Measurements from ENCODE around the gene ARHGAP26. TPM values are rescaled to one million over a fixed set of nuclear protein-coding genes. Genes with fewer than 3 reads are reported as not detected.

The ARHGAP26 gene
- total and polyA plus RNA-seq, 4 donors: 1.8 to 16.7 (median 4.1) TPM

DNA sequence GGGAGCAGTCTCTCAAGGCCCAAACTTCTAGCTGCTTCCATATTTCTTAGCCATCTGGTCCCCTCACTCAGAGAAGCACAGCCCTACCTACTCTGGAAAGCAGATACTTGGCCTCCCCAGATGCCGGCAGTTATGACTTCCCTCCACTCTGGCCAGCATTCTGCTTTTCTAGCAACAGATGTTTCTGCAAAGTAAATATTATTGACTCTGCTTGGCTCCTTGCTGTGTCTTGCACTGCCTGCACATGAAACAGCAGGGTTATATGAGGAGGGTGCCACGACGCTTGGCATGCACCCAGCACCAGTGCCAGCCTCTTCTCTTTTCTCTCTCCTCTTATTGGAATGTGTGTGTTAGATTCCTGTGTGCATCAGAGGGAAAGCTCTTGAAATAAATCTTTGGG, 99.7 kb downstream of the ARHGAP26 start:
- Histone ChIP-seq H3K4me3 (ENCODE audit: low read depth in 1 of 3, low read length in 3 of 3) (no peak overlapping the region), H3K9ac (ENCODE audit: low read depth in 1 of 2, low read length in 2 of 2) (no peak overlapping the region), H3K4me1 (ENCODE audit: control insufficient read depth in 4 of 4, insufficient read depth in 4 of 4, low read length in 3 of 4) (peaks cover 8 to 31% (median 25%) of the 10 kb centered on the region in 4 donors), H3K9me3 (ENCODE audit: control insufficient read depth in 4 of 4, low read length in 3 of 4) (no peaks in the 10 kb centered on the region), H3K27me3 (ENCODE audit: control insufficient read depth in 4 of 4, insufficient read depth in 4 of 4, low read length in 3 of 4) (no peaks in the 10 kb centered on the region), H3K27ac (ENCODE audit: low read depth in 1 of 2, low read length in 2 of 2) (no peak overlapping the region), H3K36me3 (ENCODE audit: control insufficient read depth in 4 of 4, insufficient read depth in 3 of 4, low read depth in 1 of 4, low read length in 3 of 4) (no peaks in the 10 kb centered on the region)
- TF ChIP-seq RAD21 (IDR thresholded peaks at IDR 0.05): no peak
- no peak for TF ChIP-seq FOXA2 (IDR thresholded peaks at IDR 0.05)
- no peak for TF ChIP-seq TAF1 (conservative IDR thresholded peaks at IDR 0.05)
- no peak for TF ChIP-seq EGR1 (IDR thresholded peaks at IDR 0.05; ENCODE audit: low read depth in 2 of 2)
- TF ChIP-seq HNF4G (IDR thresholded peaks at IDR 0.05): no peak
- no peak for TF ChIP-seq SP1 (IDR thresholded peaks at IDR 0.05)
- no peak for TF ChIP-seq RXRA (IDR thresholded peaks at IDR 0.05)
- TF ChIP-seq, protein P1, sequence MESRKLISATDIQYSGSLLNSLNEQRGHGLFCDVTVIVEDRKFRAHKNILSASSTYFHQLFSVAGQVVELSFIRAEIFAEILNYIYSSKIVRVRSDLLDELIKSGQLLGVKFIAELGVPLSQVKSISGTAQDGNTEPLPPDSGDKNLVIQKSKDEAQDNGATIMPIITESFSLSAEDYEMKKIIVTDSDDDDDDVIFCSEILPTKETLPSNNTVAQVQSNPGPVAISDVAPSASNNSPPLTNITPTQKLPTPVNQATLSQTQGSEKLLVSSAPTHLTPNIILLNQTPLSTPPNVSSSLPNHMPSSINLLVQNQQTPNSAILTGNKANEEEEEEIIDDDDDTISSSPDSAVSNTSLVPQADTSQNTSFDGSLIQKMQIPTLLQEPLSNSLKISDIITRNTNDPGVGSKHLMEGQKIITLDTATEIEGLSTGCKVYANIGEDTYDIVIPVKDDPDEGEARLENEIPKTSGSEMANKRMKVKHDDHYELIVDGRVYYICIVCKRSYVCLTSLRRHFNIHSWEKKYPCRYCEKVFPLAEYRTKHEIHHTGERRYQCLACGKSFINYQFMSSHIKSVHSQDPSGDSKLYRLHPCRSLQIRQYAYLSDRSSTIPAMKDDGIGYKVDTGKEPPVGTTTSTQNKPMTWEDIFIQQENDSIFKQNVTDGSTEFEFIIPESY (IDR thresholded peaks at IDR 0.05): no peak
- TF ChIP-seq, protein P2, sequence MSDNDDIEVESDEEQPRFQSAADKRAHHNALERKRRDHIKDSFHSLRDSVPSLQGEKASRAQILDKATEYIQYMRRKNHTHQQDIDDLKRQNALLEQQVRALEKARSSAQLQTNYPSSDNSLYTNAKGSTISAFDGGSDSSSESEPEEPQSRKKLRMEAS (IDR thresholded peaks at IDR 0.05): no peak
- TF ChIP-seq, protein P3, sequence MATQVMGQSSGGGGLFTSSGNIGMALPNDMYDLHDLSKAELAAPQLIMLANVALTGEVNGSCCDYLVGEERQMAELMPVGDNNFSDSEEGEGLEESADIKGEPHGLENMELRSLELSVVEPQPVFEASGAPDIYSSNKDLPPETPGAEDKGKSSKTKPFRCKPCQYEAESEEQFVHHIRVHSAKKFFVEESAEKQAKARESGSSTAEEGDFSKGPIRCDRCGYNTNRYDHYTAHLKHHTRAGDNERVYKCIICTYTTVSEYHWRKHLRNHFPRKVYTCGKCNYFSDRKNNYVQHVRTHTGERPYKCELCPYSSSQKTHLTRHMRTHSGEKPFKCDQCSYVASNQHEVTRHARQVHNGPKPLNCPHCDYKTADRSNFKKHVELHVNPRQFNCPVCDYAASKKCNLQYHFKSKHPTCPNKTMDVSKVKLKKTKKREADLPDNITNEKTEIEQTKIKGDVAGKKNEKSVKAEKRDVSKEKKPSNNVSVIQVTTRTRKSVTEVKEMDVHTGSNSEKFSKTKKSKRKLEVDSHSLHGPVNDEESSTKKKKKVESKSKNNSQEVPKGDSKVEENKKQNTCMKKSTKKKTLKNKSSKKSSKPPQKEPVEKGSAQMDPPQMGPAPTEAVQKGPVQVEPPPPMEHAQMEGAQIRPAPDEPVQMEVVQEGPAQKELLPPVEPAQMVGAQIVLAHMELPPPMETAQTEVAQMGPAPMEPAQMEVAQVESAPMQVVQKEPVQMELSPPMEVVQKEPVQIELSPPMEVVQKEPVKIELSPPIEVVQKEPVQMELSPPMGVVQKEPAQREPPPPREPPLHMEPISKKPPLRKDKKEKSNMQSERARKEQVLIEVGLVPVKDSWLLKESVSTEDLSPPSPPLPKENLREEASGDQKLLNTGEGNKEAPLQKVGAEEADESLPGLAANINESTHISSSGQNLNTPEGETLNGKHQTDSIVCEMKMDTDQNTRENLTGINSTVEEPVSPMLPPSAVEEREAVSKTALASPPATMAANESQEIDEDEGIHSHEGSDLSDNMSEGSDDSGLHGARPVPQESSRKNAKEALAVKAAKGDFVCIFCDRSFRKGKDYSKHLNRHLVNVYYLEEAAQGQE (IDR thresholded peaks at IDR 0.05): no peak
- TF ChIP-seq, protein P4, sequence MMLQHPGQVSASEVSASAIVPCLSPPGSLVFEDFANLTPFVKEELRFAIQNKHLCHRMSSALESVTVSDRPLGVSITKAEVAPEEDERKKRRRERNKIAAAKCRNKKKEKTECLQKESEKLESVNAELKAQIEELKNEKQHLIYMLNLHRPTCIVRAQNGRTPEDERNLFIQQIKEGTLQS (IDR thresholded peaks at IDR 0.05): no peak
- no peak for TF ChIP-seq GABPA (IDR thresholded peaks at IDR 0.05 in 1 of 2, conservative IDR thresholded peaks at IDR 0.05 in 1 of 2)
- TF ChIP-seq HNF4A (conservative IDR thresholded peaks at IDR 0.05): no peak
- TF ChIP-seq YY1 (IDR thresholded peaks at IDR 0.05): no peak
- TF ChIP-seq FOXA1 (IDR thresholded peaks at IDR 0.05): no peak
- no peak for TF ChIP-seq NR2F2 (IDR thresholded peaks at IDR 0.05)
- DNase-seq (ENCODE audit: low spot score): no peak
- WGBS: 50% methylated on average over 3 of the region's 3 CpGs

DNA sequence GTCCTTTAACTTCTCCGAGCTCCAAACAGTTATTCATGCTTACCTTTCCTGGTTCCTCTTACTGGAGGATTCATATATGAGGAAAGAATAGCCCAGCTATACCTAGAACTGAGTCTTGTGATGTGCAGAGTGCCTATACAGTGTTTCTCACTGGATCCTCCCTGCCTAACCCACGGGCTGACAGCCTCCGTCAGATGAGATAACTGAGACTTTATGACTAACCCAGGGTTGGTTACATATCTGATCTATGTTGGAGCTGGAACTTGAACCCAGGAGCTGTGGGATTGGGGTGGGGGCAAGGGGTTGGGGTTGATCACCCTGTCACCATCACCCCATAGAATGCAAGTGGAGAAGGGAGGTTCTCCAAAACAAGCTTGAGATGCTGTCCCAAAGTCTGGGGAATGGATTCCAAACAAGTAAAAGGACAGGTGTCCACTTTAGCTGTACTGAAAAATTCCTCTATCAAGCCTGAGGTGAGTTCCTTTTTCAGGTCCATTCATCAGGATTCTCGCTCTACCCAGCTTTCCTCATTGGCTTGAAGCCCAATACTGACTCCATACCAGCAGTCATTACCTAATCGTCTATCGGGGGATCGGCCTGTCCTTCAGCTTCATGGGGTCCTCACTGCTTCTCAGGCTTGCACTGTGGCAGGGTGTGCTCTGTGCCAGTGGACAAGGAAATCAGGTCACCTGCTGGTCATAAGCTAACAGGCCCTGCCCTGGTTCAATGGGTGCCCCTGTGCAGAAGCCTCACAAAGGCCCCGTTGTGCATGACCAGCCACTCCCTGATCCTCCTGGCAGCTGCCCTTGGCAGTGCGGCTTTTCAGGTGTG, 100.6 kb downstream of the ARHGAP26 start:
- WGBS: 87% methylated on average over 9 of the region's 9 CpGs
- H3K36me3 ChIP-seq (ENCODE audit: control insufficient read depth in 4 of 4, insufficient read depth in 3 of 4, low read depth in 1 of 4, low read length in 3 of 4): no peaks in the 10 kb centered on the region
- TF ChIP-seq NR2F2 (IDR thresholded peaks at IDR 0.05) (no peak), YY1 (IDR thresholded peaks at IDR 0.05) (no peak)
- H3K9ac ChIP-seq (ENCODE audit: low read depth in 1 of 2, low read length in 2 of 2): no peak overlapping the region
- no peak overlapping the region for H3K27ac ChIP-seq (ENCODE audit: low read depth in 1 of 2, low read length in 2 of 2)
- no peaks in the 10 kb centered on the region for H3K9me3 ChIP-seq (ENCODE audit: control insufficient read depth in 4 of 4, low read length in 3 of 4)
- H3K27me3 ChIP-seq (ENCODE audit: control insufficient read depth in 4 of 4, insufficient read depth in 4 of 4, low read length in 3 of 4): no peaks in the 10 kb centered on the region
- DNase-seq (ENCODE audit: low spot score): no peak
- no peak overlapping the region for H3K4me3 ChIP-seq (ENCODE audit: low read depth in 1 of 3, low read length in 3 of 3)
- peaks cover 8 to 34% (median 29%) of the 10 kb centered on the region in 4 donors for H3K4me1 ChIP-seq (ENCODE audit: control insufficient read depth in 4 of 4, insufficient read depth in 4 of 4, low read length in 3 of 4)

Measured in liver (tissue), 9 donors.